NCI-H460 (cell line): ENCODE measurements around the gene PCK1. TPM values are rescaled to one million over a fixed set of nuclear protein-coding genes. Genes with fewer than 3 reads are reported as not detected.

Source experiments
- DNase-seq: peaks from one replicate; pipeline ENCODE4 v3.0.0-alpha.2; 2016; ENCODE audit warnings: low read depth; ENCODE audit errors: extremely low read depth
- total RNA-seq: library from RNA; depleted of rRNA; stranded (reverse); fragments of >200 nt; shearing (Covaris generic); gene quantifications from 2 replicates; pipeline ENCODE4 v1.2.3, GENCODE V29; 2014; rRNA removed

PCK1 gene
- total RNA-seq, 1 experiment from 2014 or later, result 0.32 TPM

GRCh38 chr20:57617079-57617795 is 56.3 kb downstream of the PCK1 start:
- no peak for DNase-seq

Other genes starting within 250 kb of the PCK1 start
- not detected in 2 replicates for gene SPO11, start 231.3 kb upstream of the PCK1 start, total RNA-seq
- gene RAE1, start 209.9 kb upstream of the PCK1 start, total RNA-seq, result 34.0 and 42.8 TPM in 2 replicates
- gene RBM38, start 169.7 kb upstream of the PCK1 start, total RNA-seq, result 18.2 and 20.6 TPM in 2 replicates
- not detected in 2 replicates for gene CTCFL, start 36.0 kb upstream of the PCK1 start, total RNA-seq
- gene ZBP1, start 59.3 kb downstream of the PCK1 start, total RNA-seq, result not detected in 2 replicates
- gene PMEPA1, start 148.9 kb downstream of the PCK1 start, total RNA-seq, result 3.1 and 3.9 TPM in 2 replicates